Fibroblast of lung (primary cell): ENCODE results near the gene VSIG10L2.

ENCODE experiments used
- CTCF ChIP-seq, 2 donors: IDR thresholded peaks in 1 of 2; conservative IDR thresholded peaks in 1 of 2; 1 replicate in 1 of 2; 2 replicates in 1 of 2; pipeline ENCODE4 v1.5.1; 2011 to 2012; ENCODE audit warnings: low read length in 2 of 2, control low read depth in 1 of 2, inconsistent platforms in 1 of 2, low read depth in 1 of 2, mild to moderate bottlenecking in 1 of 2
- EZH2 ChIP-seq: IDR thresholded peaks from 2 replicates; pipeline ENCODE4 v1.5.1; 2012; ENCODE audit warnings: low read length, control low read depth, mild to moderate bottlenecking; ENCODE audit errors: missing control alignments

DNA sequence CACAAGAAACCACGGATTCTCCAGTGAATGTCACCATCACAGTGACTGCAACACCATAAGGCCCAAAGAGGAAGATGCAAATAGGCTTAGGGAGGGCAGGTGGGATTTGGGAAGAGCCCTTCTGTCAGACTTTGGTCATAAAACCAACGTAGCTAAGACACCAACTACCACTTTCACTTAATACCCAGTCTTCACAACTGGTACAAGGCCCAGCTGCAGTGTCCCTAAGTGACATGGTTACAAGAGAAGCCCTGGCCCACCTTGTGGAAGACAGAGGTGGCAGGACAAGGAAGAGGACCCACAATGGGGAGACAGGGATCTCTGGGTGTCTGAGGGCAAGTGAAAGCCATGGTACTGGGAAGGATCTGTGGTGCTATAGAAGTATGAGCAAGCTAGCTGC, 10.0 kb downstream of the VSIG10L2 start:
- no peak for TF ChIP-seq CTCF (conservative IDR thresholded peaks at IDR 0.05 in 1 of 2, IDR thresholded peaks at IDR 0.05 in 1 of 2; ENCODE audit: low read depth in 1 of 2, low read length in 2 of 2)
- no peak for TF ChIP-seq EZH2
